Measurements from ENCODE around the gene INPP1.

INPP1 gene

GRCh38 chr2:190409616-190410015 lies 66.2 kb downstream of the INPP1 start:
- DNase-seq (ENCODE audit: low read depth) = no peak

- DNase-seq (ENCODE audit: low read depth) = no peak
These were observed 66.8 kb downstream of the INPP1 start for GRCh38 chr2:190410166-190410565.

GRCh38 chr2:190412966-190413365 lies 69.6 kb downstream of the INPP1 start:
- no peak for DNase-seq (ENCODE audit: low read depth)

GRCh38 chr2:190413421-190413820 lies 70.0 kb downstream of the INPP1 start:
- no peak for DNase-seq (ENCODE audit: low read depth)

GRCh38 chr2:190415251-190415650 lies 71.9 kb downstream of the INPP1 start:
- DNase-seq (ENCODE audit: low read depth) = no peak

GRCh38 chr2:190415794-190416775 lies 72.7 kb downstream of the INPP1 start:
- no peak for DNase-seq (ENCODE audit: low read depth)

GRCh38 chr2:190417045-190417842 lies 73.9 kb downstream of the INPP1 start:
- DNase-seq (ENCODE audit: low read depth) = no peak

GRCh38 chr2:190418727-190419126 lies 75.3 kb downstream of the INPP1 start:
- DNase-seq (ENCODE audit: low read depth) = no peak

GRCh38 chr2:190420801-190421200 lies 77.4 kb downstream of the INPP1 start:
- no peak for DNase-seq (ENCODE audit: low read depth)

Data from HS-5 (cell line).